GM10248 (cell line): ENCODE results near the gene DNAJC5.
"Not testable (repeated sequence)": the region's sequence is repeated elsewhere in the genome, so short reads cannot be mapped to it uniquely, and the experiment has no call there.

ENCODE experiments used
- CTCF ChIA-PET: fragments of 300-600 bp; sonication (Branson Sonifier 250); formaldehyde crosslinking; extraction: SDS; loops from one replicate; lab custom pipeline; 2021; ENCODE audit warnings: antibody characterized with exemption; lab: Yijun Ruan, JAX
- POLR2A ChIA-PET: fragments of 350-650 bp; sonication (Branson Sonifier 250); formaldehyde crosslinking; extraction: SDS; loops from one replicate; lab custom pipeline; 2020; ENCODE audit warnings: antibody characterized with exemption; lab: Yijun Ruan, JAX
- DNase-seq: peaks from one replicate; pipeline ENCODE4 v3.0.0; 2012; ENCODE audit errors: extremely low spot score
- CTCF ChIP-seq: IDR thresholded peaks from 2 replicates; pipeline ENCODE4 v1.5.1; 2012; ENCODE audit warnings: mild to moderate bottlenecking, low read depth; ENCODE audit errors: extremely low read depth, missing control alignments, control extremely low read depth

Gene DNAJC5

GRCh38 chr20:63908008-63908682 is 13.2 kb downstream of the DNAJC5 start:
- TF ChIP-seq CTCF: no peak
- POLR2A ChIA-PET: interaction anchor here (1.3 kb wide), 1 partner anchor 12 kb away, joined by 3 read pairs; no protein-coding TSS in a partner anchor
- CTCF ChIA-PET: interaction anchor here (0.7 to 2.0 kb wide), 4 partner anchors 10 to 149 kb away, joined by 3 to 7 read pairs (median 3); no protein-coding TSS in a partner anchor
- no peak for DNase-seq

GRCh38 chr20:63911176-63911575 is 16.2 kb downstream of the DNAJC5 start:
- no peak for TF ChIP-seq CTCF
- POLR2A ChIA-PET: no interaction called here
- CTCF ChIA-PET: interaction anchor here (1.4 to 2.0 kb wide), 2 partner anchors 15 to 46 kb away, joined by 3 to 5 read pairs; partner anchors contain the start of gene TPD52L2
- DNase-seq: no peak

- ChIA-PET CTCF (no interaction called here), POLR2A (no interaction called here)
- no peak for DNase-seq
- TF ChIP-seq CTCF: no peak
Measured at GRCh38 chr20:63913768-63914167, 18.8 kb downstream of the DNAJC5 start.

- DNase-seq: no peak
- TF ChIP-seq CTCF: no peak
- CTCF ChIA-PET: interaction anchor here (1.1 kb wide), 1 partner anchor 58 kb away, joined by 3 read pairs; no protein-coding TSS in a partner anchor
- POLR2A ChIA-PET: interaction anchor here (0.6 kb wide), 1 partner anchor 50 kb away, joined by 3 read pairs; the partner anchor contains the start of gene TPD52L2
Measured at GRCh38 chr20:63915471-63915870, 20.5 kb downstream of the DNAJC5 start.

- CTCF ChIA-PET: interaction anchor here (0.9 kb wide), 1 partner anchor 10 kb away, joined by 4 read pairs; no protein-coding TSS in a partner anchor
- not testable (repeated sequence) for DNase-seq
Measured at GRCh38 chr20:63916371-63916939, 21.5 kb downstream of the DNAJC5 start.

GRCh38 chr20:63917811-63918210 is 22.9 kb downstream of the DNAJC5 start:
- ChIA-PET POLR2A (no interaction called here), CTCF (interaction anchor here (0.9 to 2.2 kb wide), 6 partner anchors 8 to 380 kb away, joined by 3 to 7 read pairs (median 5); no protein-coding TSS in a partner anchor)
- no peak for DNase-seq
- no peak for TF ChIP-seq CTCF

More at GRCh38 chr20:63916371-63916939, 21.5 kb downstream of the DNAJC5 start:
- POLR2A ChIA-PET: not testable (repeated sequence)

GRCh38 chr20:63919130-63919529 is 24.2 kb downstream of the DNAJC5 start:
- DNase-seq: no peak
- no peak for TF ChIP-seq CTCF
- ChIA-PET POLR2A (no interaction called here), CTCF (interaction anchor here (2.2 kb wide), 1 partner anchor 11 kb away, joined by 7 read pairs; no protein-coding TSS in a partner anchor)
